DLD1 (cell line): ENCODE measurements around the gene MAP3K9.

Experiments
- in situ Hi-C: cut with HindIII; loops from 2 replicates; pipeline ENCODE4 v1.10.0; 2017; ENCODE audit warnings: low sequenced_read_pairs

The MAP3K9 gene

DNA sequence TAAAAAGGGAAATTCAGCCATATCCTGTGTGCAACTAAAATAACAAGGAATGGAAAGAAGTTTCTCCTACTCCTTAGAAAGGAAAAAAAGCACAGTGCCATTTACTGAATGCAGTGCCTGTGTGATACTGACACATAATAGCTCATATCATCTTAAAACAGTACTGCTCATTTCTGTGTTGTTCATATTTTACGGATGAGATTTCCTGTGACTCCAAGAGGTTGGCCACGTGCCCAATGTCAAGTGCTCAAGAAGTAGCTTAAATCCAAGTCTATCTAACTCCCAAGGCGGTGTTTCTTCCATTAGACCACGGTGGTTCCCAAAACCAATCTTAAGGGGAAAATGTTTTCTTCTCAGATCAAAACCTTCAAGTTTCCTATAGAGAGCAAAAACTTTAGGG lies 20.0 kb downstream of the MAP3K9 start:
- in situ Hi-C loops: no loop called here

DNA sequence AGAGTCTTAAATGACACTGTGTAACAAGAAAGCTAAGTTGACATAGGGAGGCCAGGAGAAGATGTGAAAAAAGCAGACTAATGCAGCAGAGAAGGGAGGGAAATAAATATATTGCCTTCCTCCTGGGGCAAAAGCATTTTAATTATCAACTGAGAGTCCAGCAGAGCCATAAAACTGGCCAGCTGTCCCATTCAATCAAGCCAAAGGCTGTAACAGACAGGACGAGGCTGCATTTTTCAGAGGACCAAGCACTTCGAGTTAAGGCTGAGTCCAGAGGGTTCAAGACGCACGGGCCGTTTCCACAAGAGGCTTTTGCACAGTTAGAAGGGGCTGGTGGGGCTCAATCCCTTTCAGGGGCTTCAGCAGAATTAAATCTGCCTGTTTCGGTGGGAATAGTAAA lies 20.4 kb downstream of the MAP3K9 start:
- in situ Hi-C loops: no loop called here

DNA sequence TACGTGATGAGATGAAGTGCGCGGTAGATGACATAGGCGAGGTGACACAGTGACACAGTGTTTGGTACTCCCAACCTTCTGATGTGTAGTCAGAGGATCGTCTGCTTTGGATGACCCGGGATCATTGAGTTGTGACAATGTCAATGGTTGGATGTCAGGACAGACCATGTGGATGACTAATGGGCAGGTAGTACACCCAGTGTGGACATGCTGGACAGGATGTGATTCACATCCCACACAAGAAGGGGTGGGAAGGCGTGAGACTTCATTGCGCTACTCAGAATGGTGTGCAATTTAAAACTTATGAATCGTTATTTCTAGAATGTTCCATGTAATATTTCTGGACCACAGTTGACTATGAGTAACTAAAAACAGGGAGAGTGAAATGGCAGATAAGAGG lies 23.8 kb downstream of the MAP3K9 start:
- in situ Hi-C loops: no loop called here

DNA sequence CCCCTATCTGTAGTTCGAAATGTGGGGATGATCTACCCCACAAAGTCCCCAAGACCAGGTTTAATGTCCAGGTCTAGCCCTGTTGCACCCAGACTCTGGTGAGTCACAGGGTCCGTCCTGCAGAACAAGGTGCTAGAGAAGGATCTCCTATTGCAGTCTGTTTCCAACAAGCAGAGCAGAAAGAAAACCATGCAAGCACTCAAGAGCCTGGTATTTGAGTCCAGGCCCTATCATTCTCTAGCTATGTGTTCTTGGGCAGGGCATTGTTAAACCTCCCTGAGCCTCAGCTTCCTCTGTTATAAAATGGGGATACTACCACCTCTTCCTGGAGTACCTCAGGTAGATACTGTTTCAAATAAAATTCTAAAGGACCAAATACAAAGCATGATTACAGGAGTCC lies 24.4 kb downstream of the MAP3K9 start:
- in situ Hi-C loops: no loop called here

DNA sequence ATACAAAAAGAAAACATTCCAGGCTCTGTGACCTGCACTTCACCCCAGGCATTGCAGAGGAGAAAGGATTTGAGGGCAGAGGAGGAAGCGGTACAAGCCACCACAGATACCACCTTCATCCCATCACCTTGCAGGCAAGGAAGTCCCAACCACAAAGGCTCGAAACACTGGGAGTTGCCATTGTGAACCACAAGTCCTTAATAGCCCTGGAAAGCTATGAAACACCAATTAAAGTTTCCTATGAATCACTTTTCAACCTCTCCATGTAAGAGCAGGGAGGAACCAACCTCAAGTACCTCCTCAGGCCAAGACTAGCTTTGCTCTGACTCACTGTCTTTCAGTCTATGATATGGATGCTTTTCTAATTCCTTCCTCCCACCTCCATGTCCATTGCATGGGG lies 27.0 kb downstream of the MAP3K9 start:
- in situ Hi-C loops: no loop called here

DNA sequence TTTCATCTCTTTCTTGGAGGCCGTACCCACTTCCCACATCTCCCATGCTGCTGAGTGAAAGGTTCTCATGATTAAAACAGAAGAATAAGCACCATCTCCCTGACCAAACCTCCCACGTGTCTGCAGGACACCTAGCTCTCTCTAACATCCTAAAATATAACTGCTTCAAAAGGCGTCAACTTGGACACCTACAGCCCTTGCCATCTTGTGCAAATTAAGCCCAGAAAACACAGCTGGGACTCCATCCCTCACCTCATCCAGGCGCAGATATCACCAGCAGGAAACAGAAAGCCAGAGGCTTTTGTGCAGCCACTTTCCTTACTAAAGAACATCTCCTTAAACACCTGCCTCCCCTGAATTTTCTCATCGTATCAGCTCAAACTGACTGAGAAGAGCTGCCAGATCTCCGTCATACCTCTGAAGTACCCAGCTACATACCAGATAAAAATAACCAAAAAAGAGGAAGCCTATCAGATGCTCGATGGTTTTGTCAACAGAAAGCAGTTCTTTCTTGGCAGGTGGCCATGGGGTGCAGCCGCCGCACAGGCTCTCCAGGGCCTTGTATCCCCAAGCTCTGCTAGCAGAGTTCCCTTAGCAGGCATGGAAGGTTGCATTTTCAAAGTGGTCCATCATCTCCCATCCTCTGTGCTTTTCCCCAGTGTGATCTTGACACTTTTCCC lies 28.8 kb downstream of the MAP3K9 start:
- in situ Hi-C loops: no loop called here

DNA sequence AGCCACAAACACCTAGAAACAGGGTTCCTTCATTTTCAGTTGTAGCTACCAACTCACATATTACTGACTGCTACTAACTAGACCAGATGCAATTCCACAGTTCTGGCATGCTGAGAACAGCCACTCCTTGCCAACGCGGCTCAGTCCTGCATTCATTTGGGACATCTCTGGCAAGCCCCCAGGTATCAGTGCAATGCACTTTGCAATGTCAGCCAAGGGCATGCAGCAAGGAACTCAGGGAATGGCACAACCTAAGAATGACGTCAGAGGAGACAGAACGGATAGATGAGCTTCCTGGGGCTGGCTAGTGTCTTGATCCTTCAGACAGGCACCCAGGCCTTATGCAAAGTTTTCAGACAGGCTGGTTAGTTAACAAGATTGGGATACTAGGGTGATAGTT lies 29.6 kb downstream of the MAP3K9 start:
- in situ Hi-C loops: no loop called here

DNA sequence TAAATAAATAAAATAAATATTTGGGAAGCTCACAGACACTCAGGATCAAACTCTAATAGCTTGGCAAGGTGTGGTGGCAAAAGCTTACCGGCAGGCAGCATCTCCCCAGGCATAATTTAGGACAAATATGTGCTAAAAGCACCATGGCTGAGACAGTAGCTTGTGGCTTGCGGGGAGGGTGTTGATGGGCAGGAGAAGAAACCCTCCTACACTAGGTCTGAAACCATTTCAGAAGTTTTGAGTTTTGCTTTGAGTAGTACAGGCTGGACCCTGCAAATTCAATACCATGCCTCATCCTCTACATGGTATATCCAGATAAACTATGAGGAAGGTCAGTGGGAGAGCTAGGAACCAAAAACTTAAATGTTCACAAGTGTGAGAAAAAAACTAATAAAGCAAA lies 33.1 kb downstream of the MAP3K9 start:
- in situ Hi-C loops: no loop called here

DNA sequence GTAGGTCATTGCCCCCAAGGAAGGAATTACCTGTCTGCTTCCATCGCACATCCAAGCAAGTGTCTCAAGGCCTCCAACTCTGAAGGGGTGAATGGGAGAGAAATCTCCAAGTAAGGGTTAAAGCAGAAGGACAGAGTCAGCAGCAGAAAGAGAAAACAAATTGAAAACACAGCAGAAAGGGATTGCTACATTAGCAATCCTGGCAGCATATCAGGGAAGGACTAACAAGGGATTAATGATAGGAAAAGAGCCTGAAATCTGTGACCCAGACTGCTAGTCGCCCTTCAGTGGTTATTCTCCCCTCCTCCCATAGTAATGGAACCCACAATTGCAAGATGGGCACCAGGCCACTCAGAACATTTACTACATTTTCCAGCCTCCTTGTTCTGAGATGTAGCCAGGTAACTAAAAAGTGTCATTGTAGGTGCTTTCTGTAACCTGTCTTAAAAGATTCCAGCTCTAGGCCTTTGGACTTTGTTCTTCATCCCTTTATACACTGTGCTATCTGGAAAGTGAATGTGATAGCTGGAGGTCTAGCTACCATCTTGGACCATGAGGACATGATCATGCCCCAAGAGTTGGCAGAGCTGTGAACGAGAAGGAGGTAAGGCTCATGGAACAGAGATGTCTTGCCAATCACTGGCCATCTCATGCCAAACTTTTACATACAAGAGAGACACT lies 36.0 kb downstream of the MAP3K9 start:
- in situ Hi-C loops: no loop called here

DNA sequence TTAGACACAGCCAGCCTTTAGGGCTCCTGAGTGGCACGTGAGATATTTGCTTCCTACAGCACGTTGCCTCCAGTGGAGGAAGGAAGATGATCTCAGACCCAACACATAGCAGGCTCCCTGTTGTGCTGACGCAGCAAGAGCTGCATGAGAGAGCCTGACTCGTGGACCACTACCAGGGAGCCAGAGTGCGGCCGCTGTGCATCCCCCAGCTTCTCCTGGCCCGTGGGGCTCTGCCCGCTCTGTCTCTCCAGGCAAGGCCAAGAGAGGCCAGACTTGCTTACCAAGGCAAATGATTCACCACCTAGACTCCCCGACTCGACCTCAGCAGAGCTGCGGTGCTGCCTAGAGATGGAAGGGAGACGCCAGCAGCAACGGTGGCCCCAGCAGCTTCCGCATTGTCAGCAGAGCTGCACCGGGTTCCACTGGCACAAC lies 37.5 kb downstream of the MAP3K9 start:
- in situ Hi-C loops: no loop called here

DNA sequence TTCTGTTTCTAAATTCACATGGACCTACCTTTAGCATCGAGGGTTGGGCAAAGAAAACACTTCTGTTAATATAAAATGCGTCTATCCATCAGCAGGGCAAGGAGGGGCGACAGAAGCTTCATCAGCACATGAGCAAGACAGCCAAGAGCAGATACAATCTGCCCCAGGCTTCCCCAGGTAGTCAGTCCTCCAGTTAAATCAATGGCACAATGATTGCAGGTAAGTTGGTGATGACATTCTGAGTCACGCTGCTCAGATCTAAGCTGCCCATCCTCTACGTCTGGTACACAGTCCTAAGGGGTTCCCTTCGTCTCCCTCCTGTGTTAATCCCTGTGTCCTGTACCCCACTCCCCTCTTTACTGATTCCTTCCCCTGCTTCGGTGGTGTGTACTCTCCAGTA lies 38.8 kb downstream of the MAP3K9 start:
- in situ Hi-C loops: no loop called here

DNA sequence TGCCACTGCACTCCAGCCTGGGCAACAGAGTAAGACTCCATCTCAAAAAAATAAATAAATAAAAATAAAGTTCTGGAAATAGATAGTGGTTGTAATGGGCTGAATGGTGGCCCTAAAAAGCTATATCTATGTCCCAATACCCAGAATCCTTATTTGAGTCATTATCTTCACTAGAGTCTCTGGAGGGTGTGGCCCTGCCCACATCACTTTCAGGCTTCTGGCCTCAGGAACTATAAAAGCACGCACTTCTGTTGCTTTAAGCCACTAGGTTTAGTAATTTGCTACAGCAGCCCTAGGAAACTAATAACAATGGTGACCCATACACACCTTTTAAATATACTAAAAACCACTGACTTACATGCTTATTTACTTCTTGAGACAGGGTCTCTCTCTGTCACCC lies 49.9 kb downstream of the MAP3K9 start:
- in situ Hi-C loops: no loop called here

DNA sequence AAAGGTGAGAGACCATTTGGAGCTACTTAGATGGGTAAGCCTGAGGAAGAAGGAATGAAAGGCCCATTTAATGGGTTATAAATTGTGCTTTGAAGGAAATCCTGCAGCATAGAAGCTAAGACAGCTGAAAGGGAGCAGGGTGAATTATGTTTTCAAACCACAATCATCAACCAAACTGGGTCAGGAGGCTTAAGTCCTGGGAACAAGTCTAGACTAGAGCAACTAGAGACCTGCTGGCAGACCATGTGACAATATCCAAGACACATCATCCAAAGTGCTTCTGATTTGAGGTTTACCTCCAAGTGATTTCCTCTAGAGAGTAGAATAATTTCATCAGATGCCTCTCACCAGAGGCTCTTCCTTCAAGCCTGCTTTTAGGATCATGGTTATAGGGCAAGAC lies 53.7 kb downstream of the MAP3K9 start:
- in situ Hi-C loops: no loop called here

DNA sequence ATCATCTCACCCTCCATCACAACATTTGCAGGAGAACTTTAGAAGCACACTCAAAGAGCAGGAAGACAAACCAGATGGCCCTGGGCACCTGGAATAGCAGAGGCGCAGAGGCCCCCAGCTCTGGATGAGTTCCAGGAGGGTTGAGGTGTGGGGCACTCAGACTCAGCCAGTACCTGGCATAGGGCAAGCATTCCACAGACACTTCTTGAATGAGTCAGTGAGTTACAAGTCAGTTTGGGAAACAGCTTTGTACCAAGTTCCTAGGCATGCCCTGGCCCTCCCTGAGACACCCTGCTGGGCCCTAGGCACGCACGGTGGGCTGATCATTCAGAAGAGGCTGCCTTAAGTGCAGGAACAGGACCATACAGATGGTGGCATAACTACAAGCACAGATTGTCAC lies 54.3 kb downstream of the MAP3K9 start:
- in situ Hi-C loops: no loop called here

DNA sequence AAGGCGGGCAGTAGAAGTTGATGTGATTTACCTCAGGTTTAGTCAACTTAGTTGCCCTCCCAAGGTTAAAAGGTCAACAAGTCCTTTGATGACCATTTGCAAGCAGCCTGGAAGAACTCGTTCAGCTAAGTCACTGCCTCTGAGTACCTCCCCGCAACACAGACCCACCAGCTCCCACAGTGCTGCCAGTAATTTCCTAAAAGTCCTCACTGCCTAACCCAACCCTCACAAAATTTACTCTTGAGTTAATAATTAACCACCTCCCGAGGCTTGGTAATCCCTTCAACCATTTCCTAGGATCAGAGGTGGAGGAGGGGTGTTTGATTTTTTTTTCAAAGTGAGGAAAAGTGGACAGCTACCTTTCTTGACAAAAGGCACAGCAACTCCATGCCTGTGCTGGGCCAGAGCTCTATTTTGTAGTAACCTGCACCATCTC lies 55.8 kb downstream of the MAP3K9 start:
- in situ Hi-C loops: no loop called here

DNA sequence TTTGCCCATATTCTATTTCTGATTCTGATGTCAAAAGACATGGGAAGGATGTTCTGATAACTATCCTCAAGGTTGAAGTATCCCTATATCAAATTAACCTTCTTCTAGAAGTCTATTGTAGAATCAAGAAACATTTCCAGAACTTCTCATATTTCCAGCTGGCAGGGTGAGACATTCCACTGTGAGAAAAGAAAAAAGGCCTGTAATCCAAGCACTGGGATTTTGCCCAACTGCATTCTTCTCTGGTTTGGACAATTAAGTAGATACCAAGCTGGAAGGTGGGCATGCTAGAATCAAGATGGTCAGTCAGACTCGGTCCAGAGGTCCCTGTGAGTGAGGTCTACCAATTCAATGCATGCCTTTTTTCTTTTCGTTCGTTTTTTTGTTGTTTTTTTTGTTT lies 60.9 kb downstream of the MAP3K9 start:
- in situ Hi-C loops: no loop called here

DNA sequence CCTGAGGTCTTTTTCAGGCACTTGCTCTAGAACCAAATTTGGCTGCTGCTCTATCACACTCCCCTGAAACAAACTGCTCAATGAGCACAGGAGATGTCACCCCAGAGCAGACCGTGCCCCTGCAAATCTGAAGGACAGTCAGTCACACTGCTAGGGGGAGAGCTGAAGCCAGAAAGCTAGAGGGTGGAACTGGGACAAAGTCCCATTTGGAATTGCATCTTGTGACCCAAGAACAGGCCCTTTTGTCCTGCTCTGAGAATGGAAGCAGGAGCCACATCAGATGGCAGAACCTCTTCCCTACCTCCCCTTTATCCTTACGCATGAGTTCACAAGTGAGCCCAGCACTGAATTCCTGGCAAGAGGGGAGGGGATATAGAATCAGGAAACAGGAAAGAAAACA lies 64.7 kb downstream of the MAP3K9 start:
- in situ Hi-C loops: no loop called here

DNA sequence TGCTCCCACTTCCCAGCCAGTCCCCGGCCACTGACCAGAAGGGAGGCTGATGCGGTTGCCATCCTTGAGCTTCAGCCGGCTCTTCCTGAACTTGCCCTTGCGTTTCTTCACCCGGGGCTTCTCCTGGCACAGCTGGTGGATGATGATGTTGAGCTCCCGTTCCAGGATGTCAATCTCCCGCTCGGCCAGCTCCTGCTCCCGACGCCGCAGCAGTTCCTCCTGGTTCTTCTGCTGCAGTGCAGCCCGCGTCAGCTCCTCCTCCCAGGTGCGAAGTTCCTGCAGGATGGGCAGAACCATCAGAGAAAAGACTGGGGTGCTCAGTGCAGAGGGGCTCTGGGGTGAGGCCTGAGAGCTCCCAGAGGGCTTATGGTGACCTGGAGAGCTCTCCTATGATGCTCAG lies 67.0 kb downstream of the MAP3K9 start:
- in situ Hi-C loops: no loop called here

DNA sequence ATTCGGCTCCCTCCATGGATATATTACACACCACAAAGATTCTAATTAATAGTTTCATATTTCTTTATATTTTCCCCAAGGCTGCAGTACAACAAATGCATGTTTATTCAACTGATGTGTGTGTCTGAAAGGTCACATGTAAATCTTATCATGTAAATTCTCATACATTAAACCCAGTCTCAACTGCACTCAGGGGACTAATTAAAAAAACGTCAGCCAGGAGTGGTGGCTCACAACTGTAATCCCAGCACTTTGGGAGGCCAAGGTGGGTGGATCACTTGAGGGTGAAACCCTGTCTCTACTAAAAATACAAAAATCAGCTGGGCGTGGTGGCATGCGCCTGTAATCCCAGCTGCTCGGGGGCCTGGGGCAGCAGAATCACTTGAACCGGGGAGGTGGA lies 67.8 kb downstream of the MAP3K9 start:
- in situ Hi-C loops: no loop called here

DNA sequence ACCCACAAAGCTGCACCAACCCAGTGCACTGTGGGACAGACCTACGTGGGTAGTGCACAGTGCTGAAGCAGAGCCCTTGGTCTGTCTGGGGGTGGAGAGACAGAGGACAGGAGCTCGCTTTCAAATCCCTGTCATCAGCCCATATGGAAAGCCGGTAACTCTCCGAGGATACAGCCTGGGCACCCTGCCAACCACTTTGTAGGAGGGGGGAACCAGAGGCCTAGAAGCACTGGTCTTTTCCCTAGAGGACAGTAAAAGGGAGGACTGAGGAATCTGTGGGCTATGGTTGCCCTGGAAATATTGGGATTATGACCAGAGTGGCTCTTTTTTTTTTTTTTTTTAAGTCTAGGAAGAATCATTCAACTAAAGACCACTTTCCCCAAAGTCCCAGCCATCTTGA lies 74.3 kb downstream of the MAP3K9 start:
- in situ Hi-C loops: no loop called here

DNA sequence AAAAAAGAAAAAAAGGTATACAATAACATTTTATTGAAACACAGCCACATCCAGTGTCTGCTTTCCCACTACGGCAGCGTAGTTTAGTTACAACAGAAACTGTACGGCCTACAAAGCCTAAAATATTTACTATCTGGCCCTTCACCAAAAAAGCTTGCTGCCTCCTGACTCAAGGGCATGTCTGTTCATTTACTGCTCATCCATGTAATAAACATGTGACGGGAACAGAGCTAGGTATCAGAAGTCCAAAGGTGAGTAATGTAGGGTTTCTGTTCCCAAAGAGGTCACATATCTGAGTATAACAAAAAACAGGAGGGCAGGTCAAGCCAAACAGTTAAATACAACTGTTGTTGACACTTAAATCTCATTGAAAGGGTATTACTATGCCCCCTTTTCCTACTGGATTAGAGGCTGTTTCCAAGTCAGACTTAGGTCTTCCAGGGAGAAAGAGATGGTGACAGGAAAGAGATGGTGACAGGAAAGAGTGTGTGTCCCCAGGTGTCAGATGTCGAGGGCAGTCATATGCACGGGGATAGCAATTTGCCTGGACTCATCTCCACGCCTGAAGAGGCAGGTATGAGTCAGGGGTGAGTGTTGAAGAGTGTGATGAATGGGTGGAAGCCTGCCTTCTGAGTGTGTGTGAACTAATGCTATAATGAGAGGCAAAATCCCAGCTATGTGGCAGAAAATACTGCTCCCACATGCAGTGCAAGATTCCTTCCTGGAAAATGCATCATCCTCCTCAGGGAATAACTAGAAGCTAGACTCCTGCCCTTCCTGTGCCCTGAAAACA lies 77.7 kb downstream of the MAP3K9 start:
- in situ Hi-C loops: no loop called here

DNA sequence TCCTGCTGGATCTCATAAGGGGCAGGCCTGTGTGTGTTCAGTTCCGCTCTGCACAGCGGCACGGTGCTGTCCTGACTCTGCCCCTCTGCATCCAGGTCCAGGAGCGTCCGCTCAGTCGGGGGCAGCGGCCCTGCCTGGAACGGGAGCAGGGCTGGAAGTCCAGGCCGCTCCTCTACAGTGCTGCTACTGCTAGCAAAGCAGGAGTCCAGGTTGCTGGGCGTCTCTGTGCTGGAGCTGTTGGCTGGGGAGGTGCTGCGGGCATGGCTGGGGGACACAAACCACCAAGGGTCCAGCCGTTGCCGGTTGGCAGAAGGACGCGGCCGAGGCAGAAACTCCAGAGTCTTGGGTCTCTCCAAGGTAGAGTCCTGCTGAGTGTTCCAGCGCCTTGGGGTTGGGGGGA lies 78.9 kb downstream of the MAP3K9 start:
- in situ Hi-C loops: no loop called here
